GM12892 (cell line): ENCODE results near the gene PPFIA1.

Experiments used
- POLR2A ChIP-seq: IDR thresholded peaks from 2 replicates; pipeline ENCODE4 v1.6.1; 2011; ENCODE audit warnings: low read depth, low read length, control low read depth
- POLR2AphosphoS5 ChIP-seq: IDR thresholded peaks from 2 replicates; pipeline ENCODE4 v1.6.1; 2011; ENCODE audit warnings: low read depth, low read length, control low read depth
- TAF1 ChIP-seq: IDR thresholded peaks from 2 replicates; pipeline ENCODE4 v1.6.1; 2011; ENCODE audit warnings: low read depth, mild to moderate bottlenecking, control low read depth, low read length, borderline replicate concordance

DNA sequence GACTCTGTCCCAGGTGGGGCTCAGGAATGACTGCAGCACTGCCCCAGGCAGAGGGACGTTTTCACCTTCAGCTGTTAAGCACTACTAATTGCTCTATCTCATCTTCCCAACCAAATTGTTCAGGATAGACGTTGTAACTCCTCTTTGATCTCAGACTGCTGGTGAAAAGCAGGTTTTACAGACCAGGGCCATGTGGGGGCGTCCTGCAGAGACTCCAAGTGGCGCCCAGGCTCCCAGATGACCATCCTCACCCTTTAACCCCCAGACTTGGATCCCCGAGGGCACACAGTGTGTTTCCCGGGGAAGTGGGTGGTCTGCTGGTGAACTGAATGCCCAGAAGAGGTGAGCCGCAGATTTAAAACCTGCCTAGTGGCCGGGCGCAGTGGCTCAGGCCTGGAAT lies 43.5 kb upstream of the PPFIA1 start:
- TF ChIP-seq POLR2A: no peak
- TF ChIP-seq POLR2AphosphoS5: no peak
- TF ChIP-seq TAF1: no peak
